Mucosa of descending colon (tissue), 3 donors: ENCODE measurements around the gene PXYLP1. TPM values are rescaled to one million over a fixed set of nuclear protein-coding genes. Genes with fewer than 3 reads are reported as not detected.
"Not testable (repeated sequence)": the region's sequence is repeated elsewhere in the genome, so short reads cannot be mapped to it uniquely, and the experiment has no call there.

Source experiments
- ATAC-seq: fragments of 200-7000 bp; cut with Tn5 transposase; one replicate; pipeline ENCODE4 v1.9.1; 2020; ENCODE audit warnings: mild to moderate bottlenecking, moderate library complexity
- DNase-seq, 3 donors: peaks; one replicate each; pipeline ENCODE4 v3.0.0-alpha.2; 2020
- H3K36me3 ChIP-seq: fragments of 200-600 bp; one replicate; pipeline ENCODE4 v1.8.0; 2021; ENCODE audit warnings: low read depth, mild to moderate bottlenecking
- H3K4me1 ChIP-seq: fragments of 200-600 bp; one replicate; pipeline ENCODE4 v1.8.0; 2021; ENCODE audit warnings: low read depth, mild to moderate bottlenecking
- H3K4me3 ChIP-seq: fragments of 200-600 bp; one replicate; pipeline ENCODE4 v1.8.0; 2021; ENCODE audit warnings: mild to moderate bottlenecking
- H3K9me3 ChIP-seq: fragments of 200-600 bp; one replicate; pipeline ENCODE4 v1.8.0; 2021; ENCODE audit warnings: mild to moderate bottlenecking
- CTCF ChIP-seq: fragments of 200-600 bp; IDR thresholded peaks from one replicate; pipeline ENCODE4 v1.8.0; 2022; ENCODE audit warnings: antibody characterized with exemption, mild to moderate bottlenecking
- intact Hi-C, 2 donors: fragments of 100-400 bp; cut with DNase I in 1 of 2; cut with micrococcal nuclease in 1 of 2; formaldehyde crosslinking; loops; one replicate each; pipeline versions ENCODE4 v1.11.0 to v1.11.1; 2022; cut with DNase I, micrococcal nuclease
- total RNA-seq, 3 donors: library from RNA; stranded (reverse); fragmentation: NEBNext Ultra II Directional in 2 of 3; extraction: Animal tissue kit (Norgen Biotek cat#: 25700) in 2 of 3; gene quantifications; one replicate each; pipeline versions ENCODE4 v1.2.1 to v1.2.4, GENCODE V29; 2021 to 2023
- donor health status: DM: no; HTN: no; CAD: no; lungs with moderate emphysema.
- donor health status: DM: no; HTN: no; CAD: no.
- donor health status: DM: no; HTN: yes; CAD: no.

The PXYLP1 gene
- total RNA-seq, 3 donors from 2014 or later, result 9.9 to 13.7 (median 10.5) TPM

DNA sequence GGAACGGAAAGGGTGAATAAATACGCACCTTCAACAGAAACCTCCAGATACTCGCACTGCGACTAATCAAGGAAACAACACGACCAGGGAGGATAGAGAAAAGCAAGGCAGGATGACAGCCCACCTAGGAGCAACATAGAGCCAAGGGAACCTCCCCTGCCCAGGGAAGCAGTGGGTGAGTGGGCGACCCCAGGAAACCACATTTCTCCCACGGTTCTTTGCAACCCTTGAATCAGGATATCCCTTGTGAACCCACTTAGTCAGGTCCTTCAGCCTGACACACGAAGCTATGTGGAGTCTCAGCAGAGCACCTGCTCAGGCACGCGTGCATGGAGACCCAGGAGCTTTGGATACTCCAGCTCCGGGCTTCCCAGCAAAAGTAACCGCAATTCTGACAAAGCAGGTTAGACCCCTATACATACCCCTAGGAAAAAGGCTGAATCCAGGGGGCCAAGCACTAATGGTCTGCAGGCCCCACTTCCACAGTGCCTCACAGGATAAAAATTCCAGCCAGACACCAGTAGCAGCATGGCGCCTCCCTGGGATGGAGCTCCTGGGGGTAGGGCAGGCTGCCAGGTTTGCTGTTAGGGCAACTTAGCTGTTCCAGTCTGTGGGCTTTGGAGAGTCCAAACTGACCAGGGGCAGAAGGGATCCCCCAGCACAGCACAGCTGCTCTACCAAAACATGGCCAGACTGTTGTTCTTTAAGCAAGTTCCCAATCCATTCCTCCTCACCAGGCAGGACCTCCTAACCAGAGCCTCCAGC lies 38.4 kb upstream of the PXYLP1 start:
- Histone ChIP-seq H3K9me3 (no peaks in the 10 kb centered on the region), H3K4me1 (peaks cover 4% of the 10 kb centered on the region), H3K4me3 (no peak overlapping the region), H3K36me3 (no peaks in the 10 kb centered on the region)
- intact Hi-C loops, result loop anchor here (10.0 kb wide), 2 partner anchors 178 to 288 kb away; no protein-coding TSS in a partner anchor
- no peak for ATAC-seq
- DNase-seq, result no peak
- no peak for TF ChIP-seq CTCF

DNA sequence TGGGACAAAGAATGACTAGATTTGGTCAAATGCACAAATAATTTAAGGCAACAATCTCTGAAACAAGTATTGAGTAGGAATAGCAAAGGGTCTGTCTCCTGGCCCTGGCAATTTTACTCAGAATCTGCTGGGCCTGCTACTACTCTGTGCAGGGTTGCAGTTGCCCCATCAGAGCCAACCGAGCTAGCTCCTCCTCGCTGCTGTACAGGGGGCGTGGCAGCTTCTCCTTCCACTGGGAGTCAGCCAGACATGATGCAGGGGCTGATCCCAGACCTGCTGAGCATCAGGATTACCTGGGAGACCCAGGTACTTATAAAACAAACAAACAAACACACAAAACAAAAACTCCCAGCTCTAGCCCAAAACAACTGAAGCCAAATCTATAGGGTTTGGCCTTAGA lies 30.5 kb upstream of the PXYLP1 start:
- H3K4me1 ChIP-seq, result no peaks in the 10 kb centered on the region
- intact Hi-C loops, result no loop called here
- TF ChIP-seq CTCF, result no peak
- DNase-seq (no peak), ATAC-seq (no peak)
- no peaks in the 10 kb centered on the region for H3K9me3 ChIP-seq
- no peaks in the 10 kb centered on the region for H3K36me3 ChIP-seq
- H3K4me3 ChIP-seq, result no peak overlapping the region

DNA sequence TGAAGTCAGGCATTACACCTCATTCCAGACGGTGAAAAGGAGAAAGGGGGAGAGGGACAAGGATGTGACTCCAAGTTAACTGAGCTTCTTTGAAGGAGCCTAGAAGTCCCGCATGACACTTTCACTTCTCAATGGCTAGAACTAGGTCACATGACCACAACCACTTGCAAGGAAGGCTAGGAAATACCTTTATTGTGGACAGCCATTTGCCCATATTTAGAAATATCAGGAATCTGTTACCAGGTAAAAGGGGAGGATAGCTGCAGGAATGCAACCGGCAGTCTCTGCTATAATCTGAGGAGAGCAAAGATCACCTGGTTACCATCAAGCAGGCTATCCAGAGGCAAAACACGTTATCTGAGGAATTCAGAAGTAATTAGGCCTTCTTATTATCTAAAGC lies 28.9 kb upstream of the PXYLP1 start:
- no peak for TF ChIP-seq CTCF
- ATAC-seq (no peak), DNase-seq (no peak)
- H3K9me3 ChIP-seq, result no peaks in the 10 kb centered on the region
- H3K4me1 ChIP-seq, result no peaks in the 10 kb centered on the region
- intact Hi-C loops, result no loop called here
- H3K4me3 ChIP-seq, result no peak overlapping the region
- H3K36me3 ChIP-seq, result no peaks in the 10 kb centered on the region

DNA sequence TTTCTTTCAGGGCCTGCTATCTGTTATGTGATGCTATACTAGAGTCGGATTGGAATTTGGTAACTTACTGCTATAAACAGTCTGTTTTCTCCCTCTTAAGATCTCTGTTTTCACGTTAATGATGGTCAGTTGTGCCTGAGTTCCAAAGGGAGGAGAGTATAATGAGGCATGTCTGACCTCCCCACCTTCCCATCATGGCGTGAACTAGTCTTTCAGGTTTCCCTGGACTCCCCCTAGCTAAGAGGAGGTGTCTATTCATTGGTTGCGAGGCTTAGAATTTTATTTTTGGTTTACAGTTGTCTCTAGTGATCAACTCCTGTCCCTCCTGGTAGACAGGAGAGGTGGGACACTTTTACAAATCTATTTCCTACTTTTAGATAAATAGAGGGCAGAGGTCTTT lies 27.8 kb upstream of the PXYLP1 start:
- no peaks in the 10 kb centered on the region for H3K36me3 ChIP-seq
- DNase-seq (no peak), ATAC-seq (no peak)
- H3K4me3 ChIP-seq, result no peak overlapping the region
- TF ChIP-seq CTCF, result no peak
- H3K9me3 ChIP-seq, result no peaks in the 10 kb centered on the region
- intact Hi-C loops, result no loop called here
- no peaks in the 10 kb centered on the region for H3K4me1 ChIP-seq

DNA sequence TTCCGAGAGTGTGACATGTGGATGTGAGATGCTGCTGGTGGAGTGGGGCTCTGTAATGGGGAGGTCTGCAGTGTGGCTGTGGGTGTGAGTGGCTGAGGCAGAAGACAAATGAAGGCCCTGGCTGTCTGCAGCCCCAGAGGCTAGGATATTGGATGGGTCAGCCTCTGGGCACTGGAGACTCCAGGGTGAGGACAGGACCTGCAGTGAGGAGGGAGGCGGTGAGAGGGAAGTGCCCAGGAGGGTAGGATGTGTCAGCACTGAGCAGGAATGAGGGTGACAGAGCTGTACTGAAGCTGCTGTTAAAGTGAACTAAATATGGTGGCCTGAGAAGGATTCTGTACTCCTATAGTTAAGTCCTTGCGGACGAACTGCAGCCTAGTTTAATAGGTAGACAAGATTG lies 27.3 kb upstream of the PXYLP1 start:
- TF ChIP-seq CTCF, result no peak
- no peak overlapping the region for H3K4me3 ChIP-seq
- ATAC-seq (peak; percentile 16), DNase-seq (no peak)
- intact Hi-C loops, result no loop called here
- H3K36me3 ChIP-seq, result no peaks in the 10 kb centered on the region
- H3K4me1 ChIP-seq, result no peaks in the 10 kb centered on the region
- no peaks in the 10 kb centered on the region for H3K9me3 ChIP-seq

DNA sequence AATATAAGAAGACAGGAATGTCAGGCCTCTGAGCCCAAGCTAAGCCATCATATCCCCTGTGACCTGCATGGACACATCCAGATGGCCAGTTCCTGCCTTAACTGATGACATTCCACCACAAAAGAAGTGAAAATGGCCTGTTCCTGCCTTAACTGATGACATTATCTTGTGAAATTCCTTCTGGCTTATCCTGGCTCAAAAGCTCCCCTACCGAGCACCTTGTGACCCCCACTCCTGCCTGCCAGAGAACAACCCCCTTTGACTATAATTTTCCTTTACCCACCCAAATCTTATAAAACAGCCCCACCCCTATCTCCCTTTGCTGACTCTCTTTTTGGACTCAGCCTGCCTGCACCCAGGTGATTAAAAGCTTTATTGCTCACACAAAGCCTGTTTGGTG lies 20.3 kb upstream of the PXYLP1 start:
- H3K4me3 ChIP-seq, H3K4me1 ChIP-seq, H3K36me3 ChIP-seq, ATAC-seq, H3K9me3 ChIP-seq, DNase-seq, intact Hi-C loops: not testable (repeated sequence)
